Activated CD4-positive, alpha-beta memory T cell treated with anti-CD3 and anti-CD28 coated beads, Interleukin-2, amount 10 ng/mL, durations not matched to agents 7 days and 5 days (primary cell): Measurements from ENCODE around the gene GAS2. TPM values are rescaled to one million over a fixed set of nuclear protein-coding genes. Genes with fewer than 3 reads are reported as not detected.

Experiments
- CTCF ChIA-PET: fragments of 350-600 bp; sonication (Branson Sonifier 250); formaldehyde crosslinking; loops from one replicate; lab custom pipeline; 2021; ENCODE audit warnings: antibody characterized with exemption, inconsistent platforms; lab: Charles Lee
- POLR2A ChIA-PET: fragments of 350-600 bp; sonication (Branson Sonifier 250); formaldehyde crosslinking; loops from one replicate; lab custom pipeline; 2021; ENCODE audit warnings: antibody characterized with exemption; lab: Charles Lee
- DNase-seq: peaks from one replicate; pipeline ENCODE4 v3.0.0-alpha.2; 2020
- H3K27ac Mint-ChIP-seq: one replicate; pipeline ENCODE4 v1.8.0; 2021; ENCODE audit warnings: mild to moderate bottlenecking, mixed read lengths
- H3K27me3 Mint-ChIP-seq: one replicate; pipeline ENCODE4 v1.8.0; 2021; ENCODE audit warnings: mixed read lengths
- H3K36me3 Mint-ChIP-seq: one replicate; pipeline ENCODE4 v1.8.0; 2021; ENCODE audit warnings: low read depth, mixed read lengths
- H3K4me1 Mint-ChIP-seq: one replicate; pipeline ENCODE4 v1.8.0; 2021; ENCODE audit warnings: mixed read lengths
- H3K4me3 Mint-ChIP-seq: one replicate; pipeline ENCODE4 v1.8.0; 2021; ENCODE audit warnings: mild to moderate bottlenecking, mixed read lengths
- H3K9me3 Mint-ChIP-seq: one replicate; pipeline ENCODE4 v1.8.0; 2021; ENCODE audit warnings: mixed read lengths
- total RNA-seq, 2 experiments: library from RNA; stranded (reverse); gene quantifications; one replicate each; pipeline ENCODE4 v1.2.3, GENCODE V29; 2021

The GAS2 gene
- total RNA-seq, 2 experiments from 2014 or later: 1.1 to 1.2 TPM

DNA sequence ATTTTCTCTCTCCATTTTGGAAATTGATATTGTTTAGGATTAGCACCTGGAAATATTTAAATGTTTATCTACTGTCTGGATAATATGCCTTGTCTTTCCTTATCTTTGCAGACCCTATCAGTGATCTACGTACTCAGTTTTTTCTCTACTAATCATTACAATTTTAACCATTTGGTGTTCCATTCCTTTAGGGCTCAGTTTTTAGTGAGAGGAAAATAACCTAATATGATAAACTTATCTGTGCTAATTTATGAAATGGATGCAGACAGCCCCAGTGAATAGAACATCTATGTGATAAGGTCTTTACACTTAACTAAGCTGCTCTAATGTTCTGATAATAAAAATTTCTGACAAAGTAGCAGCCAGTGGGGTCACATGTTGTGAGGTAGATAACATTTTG is 94.7 kb downstream of the GAS2 start:
- CTCF ChIA-PET: interaction anchor here (1.2 kb wide), 1 partner anchor 68 kb away, joined by 3 read pairs; the partner anchor contains the start of gene SVIP
- Mint-ChIP-seq H3K4me1 (peaks cover 7% of the 10 kb centered on the region), H3K27me3 (peaks cover 1% of the 10 kb centered on the region), H3K36me3 (no peaks in the 10 kb centered on the region), H3K9me3 (no peaks in the 10 kb centered on the region), H3K27ac (no peak overlapping the region), H3K4me3 (no peak overlapping the region)
- POLR2A ChIA-PET: no interaction called here
- DNase-seq: no peak

GRCh38 chr11:22763166-22763565 is 96.8 kb downstream of the GAS2 start:
- no peak for DNase-seq
- H3K9me3 Mint-ChIP-seq: no peaks in the 10 kb centered on the region
- peaks cover 1% of the 10 kb centered on the region for H3K27me3 Mint-ChIP-seq
- H3K36me3 Mint-ChIP-seq: no peaks in the 10 kb centered on the region
- H3K4me1 Mint-ChIP-seq: peaks cover 7% of the 10 kb centered on the region
- ChIA-PET CTCF (no interaction called here), POLR2A (no interaction called here)
- H3K27ac Mint-ChIP-seq: no peak overlapping the region
- no peak overlapping the region for H3K4me3 Mint-ChIP-seq

GRCh38 chr11:22764735-22765134 is 98.3 kb downstream of the GAS2 start:
- CTCF ChIA-PET: interaction anchor here (0.7 kb wide), 3 partner anchors 83 to 429 kb away, joined by 3 read pairs; no protein-coding TSS in a partner anchor
- H3K27me3 Mint-ChIP-seq: peaks cover 4% of the 10 kb centered on the region
- no peaks in the 10 kb centered on the region for H3K9me3 Mint-ChIP-seq
- no peak for DNase-seq
- peaks cover 4% of the 10 kb centered on the region for H3K4me1 Mint-ChIP-seq
- H3K4me3 Mint-ChIP-seq: no peak overlapping the region
- POLR2A ChIA-PET: no interaction called here
- H3K36me3 Mint-ChIP-seq: no peaks in the 10 kb centered on the region
- no peak overlapping the region for H3K27ac Mint-ChIP-seq

GRCh38 chr11:22768281-22768680 is 101.9 kb downstream of the GAS2 start:
- Mint-ChIP-seq H3K27ac (no peak overlapping the region), H3K4me1 (no peaks in the 10 kb centered on the region), H3K27me3 (peaks cover 4% of the 10 kb centered on the region), H3K9me3 (no peaks in the 10 kb centered on the region), H3K36me3 (no peaks in the 10 kb centered on the region), H3K4me3 (no peak overlapping the region)
- ChIA-PET POLR2A (no interaction called here), CTCF (no interaction called here)
- DNase-seq: no peak

DNA sequence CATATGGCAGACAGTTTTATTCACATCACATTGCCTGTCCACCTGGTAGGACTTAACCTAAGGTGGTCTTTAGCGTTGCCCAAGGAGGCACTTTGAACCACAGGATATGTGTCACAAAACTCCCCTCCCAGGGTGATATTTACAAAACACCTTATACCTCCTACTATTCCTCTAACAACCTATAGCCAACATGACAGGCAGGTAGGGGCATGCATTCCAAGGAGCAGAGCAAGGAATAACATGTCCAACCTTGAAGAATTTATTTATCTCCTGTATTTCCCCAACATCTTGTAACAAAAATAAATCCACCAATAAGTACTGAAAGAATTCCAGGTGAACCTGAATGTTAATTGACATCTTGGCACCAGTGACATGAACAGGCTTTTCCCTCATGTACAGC is 102.7 kb downstream of the GAS2 start:
- Mint-ChIP-seq H3K4me1 (no peaks in the 10 kb centered on the region), H3K27ac (no peak overlapping the region), H3K27me3 (peaks cover 6% of the 10 kb centered on the region), H3K36me3 (no peaks in the 10 kb centered on the region), H3K9me3 (no peaks in the 10 kb centered on the region), H3K4me3 (no peak overlapping the region)
- ChIA-PET CTCF (no interaction called here), POLR2A (no interaction called here)
- DNase-seq: no peak

DNA sequence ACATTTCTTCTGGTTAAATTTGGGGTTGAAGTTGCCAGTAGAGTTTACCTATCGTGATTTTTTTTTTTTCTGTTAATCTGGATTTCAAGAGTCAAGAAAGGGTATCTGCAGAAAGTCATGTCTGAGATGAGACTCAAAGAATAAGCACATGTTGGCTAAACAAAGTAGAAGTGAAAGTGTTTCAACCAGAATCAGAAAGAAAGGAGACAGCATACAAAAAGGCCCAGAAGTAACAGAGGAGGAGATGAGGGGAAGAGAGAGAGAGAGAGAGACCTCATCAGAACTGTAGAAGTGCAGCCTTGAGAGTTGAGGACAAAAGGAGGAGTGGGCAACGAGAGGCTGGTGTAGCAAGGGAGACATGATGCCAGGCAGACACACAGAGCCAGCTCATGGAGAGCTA is 108.3 kb downstream of the GAS2 start:
- H3K4me1 Mint-ChIP-seq: no peaks in the 10 kb centered on the region
- H3K36me3 Mint-ChIP-seq: no peaks in the 10 kb centered on the region
- H3K9me3 Mint-ChIP-seq: no peaks in the 10 kb centered on the region
- ChIA-PET CTCF (interaction anchor here (0.7 kb wide), 1 partner anchor 62 kb away, joined by 3 read pairs; no protein-coding TSS in a partner anchor), POLR2A (no interaction called here)
- H3K4me3 Mint-ChIP-seq: no peak overlapping the region
- DNase-seq: no peak
- no peak overlapping the region for H3K27ac Mint-ChIP-seq
- H3K27me3 Mint-ChIP-seq: peaks cover 16% of the 10 kb centered on the region

DNA sequence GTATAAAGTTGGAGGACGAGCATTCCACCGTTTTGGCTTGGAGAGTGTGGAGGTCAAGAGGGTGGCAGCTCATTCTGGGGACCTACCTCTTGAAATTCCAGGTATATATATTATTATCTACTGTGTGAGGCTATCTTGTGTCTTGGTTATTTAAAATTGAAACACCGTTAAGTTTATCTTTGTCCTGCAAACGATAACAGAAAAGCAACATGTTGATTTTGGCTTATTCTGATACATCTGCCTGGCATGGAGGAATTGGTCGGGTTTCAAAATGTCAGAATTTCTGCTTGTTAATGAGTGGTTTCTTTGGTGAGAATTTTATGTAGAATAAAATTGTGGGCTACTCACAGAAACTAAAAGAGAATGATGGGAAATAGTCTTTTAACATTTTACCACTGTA is 108.8 kb downstream of the GAS2 start:
- POLR2A ChIA-PET: no interaction called here
- no peak for DNase-seq
- Mint-ChIP-seq H3K4me1 (no peaks in the 10 kb centered on the region), H3K27ac (no peak overlapping the region), H3K36me3 (no peaks in the 10 kb centered on the region), H3K4me3 (no peak overlapping the region), H3K9me3 (no peaks in the 10 kb centered on the region), H3K27me3 (peaks cover 17% of the 10 kb centered on the region)
- CTCF ChIA-PET: interaction anchor here (0.7 kb wide), 1 partner anchor 62 kb away, joined by 3 read pairs; no protein-coding TSS in a partner anchor

GRCh38 chr11:22778642-22779041 is 112.2 kb downstream of the GAS2 start:
- no peaks in the 10 kb centered on the region for H3K4me1 Mint-ChIP-seq
- CTCF ChIA-PET: interaction anchor here (1.6 kb wide), 1 partner anchor 9 kb away, joined by 4 read pairs; no protein-coding TSS in a partner anchor
- POLR2A ChIA-PET: no interaction called here
- H3K4me3 Mint-ChIP-seq: no peak overlapping the region
- no peak overlapping the region for H3K27ac Mint-ChIP-seq
- H3K9me3 Mint-ChIP-seq: no peaks in the 10 kb centered on the region
- peaks cover 15% of the 10 kb centered on the region for H3K27me3 Mint-ChIP-seq
- no peak for DNase-seq
- no peaks in the 10 kb centered on the region for H3K36me3 Mint-ChIP-seq

DNA sequence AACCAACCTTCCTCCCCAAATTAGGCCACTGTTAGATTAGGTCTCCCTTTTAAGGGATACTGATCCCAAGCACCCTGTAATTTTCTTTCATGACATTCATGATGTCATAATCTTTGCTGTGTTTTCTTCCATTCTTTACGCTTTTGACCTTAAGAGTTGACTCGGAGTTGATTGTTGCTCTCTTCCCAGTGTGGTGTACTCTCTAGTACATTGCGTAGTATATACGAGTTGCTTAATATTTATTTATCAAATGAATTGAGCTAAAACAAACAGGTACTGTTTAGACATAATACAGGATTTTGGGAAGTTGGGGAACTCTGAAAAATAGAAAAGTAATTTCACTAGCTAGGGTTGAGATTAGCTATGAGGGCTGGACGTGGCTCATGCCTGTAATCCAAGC is 113.4 kb downstream of the GAS2 start:
- Mint-ChIP-seq H3K4me3 (no peak overlapping the region), H3K9me3 (no peaks in the 10 kb centered on the region), H3K36me3 (no peaks in the 10 kb centered on the region), H3K27me3 (peaks cover 15% of the 10 kb centered on the region), H3K27ac (no peak overlapping the region), H3K4me1 (no peaks in the 10 kb centered on the region)
- no peak for DNase-seq
- ChIA-PET POLR2A (interaction anchor here (1.3 kb wide), 1 partner anchor 159 kb away, joined by 3 read pairs; no protein-coding TSS in a partner anchor), CTCF (no interaction called here)

GRCh38 chr11:22780952-22781593 is 114.7 kb downstream of the GAS2 start:
- no peaks in the 10 kb centered on the region for H3K36me3 Mint-ChIP-seq
- CTCF ChIA-PET: no interaction called here
- no peak overlapping the region for H3K4me3 Mint-ChIP-seq
- peaks cover 10% of the 10 kb centered on the region for H3K27me3 Mint-ChIP-seq
- DNase-seq: no peak
- no peak overlapping the region for H3K27ac Mint-ChIP-seq
- H3K9me3 Mint-ChIP-seq: no peaks in the 10 kb centered on the region
- POLR2A ChIA-PET: interaction anchor here (1.3 kb wide), 1 partner anchor 160 kb away, joined by 3 read pairs; no protein-coding TSS in a partner anchor
- H3K4me1 Mint-ChIP-seq: no peaks in the 10 kb centered on the region

- no peak for DNase-seq
- Mint-ChIP-seq H3K4me3 (no peak overlapping the region), H3K27me3 (peaks cover 2% of the 10 kb centered on the region), H3K27ac (no peak overlapping the region), H3K4me1 (no peaks in the 10 kb centered on the region), H3K9me3 (no peaks in the 10 kb centered on the region), H3K36me3 (no peaks in the 10 kb centered on the region)
- ChIA-PET CTCF (interaction anchor here (1.1 kb wide), 1 partner anchor 541 kb away, joined by 4 read pairs; no protein-coding TSS in a partner anchor), POLR2A (no interaction called here)
Measured at GRCh38 chr11:22785251-22785650, 118.8 kb downstream of the GAS2 start.

DNA sequence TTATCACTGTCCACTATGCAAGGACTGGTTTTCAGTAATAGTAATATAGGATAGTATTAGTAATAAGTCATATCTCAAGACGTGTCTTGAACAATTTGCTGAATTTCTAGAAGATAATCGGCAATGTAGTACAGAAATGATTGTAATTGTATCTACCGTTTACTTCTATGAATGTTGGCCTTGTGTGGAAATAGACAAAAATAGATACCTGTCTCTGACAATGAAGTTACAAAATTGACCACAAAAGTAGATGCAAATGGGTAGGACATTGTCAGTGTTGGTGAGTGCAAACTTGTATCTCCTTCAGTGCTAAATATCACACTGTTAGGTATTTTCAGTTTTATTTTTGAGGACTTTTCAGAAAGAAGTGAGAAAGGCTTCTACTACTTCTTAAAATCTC is 120.1 kb downstream of the GAS2 start:
- Mint-ChIP-seq H3K9me3 (no peaks in the 10 kb centered on the region), H3K27ac (no peak overlapping the region), H3K4me1 (no peaks in the 10 kb centered on the region), H3K27me3 (peaks cover 2% of the 10 kb centered on the region), H3K4me3 (no peak overlapping the region), H3K36me3 (no peaks in the 10 kb centered on the region)
- no peak for DNase-seq
- CTCF ChIA-PET: interaction anchor here (2.1 kb wide), 1 partner anchor 450 kb away, joined by 11 read pairs; no protein-coding TSS in a partner anchor
- POLR2A ChIA-PET: no interaction called here

GRCh38 chr11:22787055-22787454 is 120.6 kb downstream of the GAS2 start:
- no peaks in the 10 kb centered on the region for H3K4me1 Mint-ChIP-seq
- ChIA-PET CTCF (interaction anchor here (1.5 to 2.1 kb wide), 4 partner anchors 11 to 460 kb away, joined by 4 to 13 read pairs (median 8); partner anchors contain the start of gene SVIP), POLR2A (no interaction called here)
- H3K4me3 Mint-ChIP-seq: no peak overlapping the region
- H3K27ac Mint-ChIP-seq: no peak overlapping the region
- H3K9me3 Mint-ChIP-seq: no peaks in the 10 kb centered on the region
- H3K27me3 Mint-ChIP-seq: peaks cover 2% of the 10 kb centered on the region
- DNase-seq: no peak
- H3K36me3 Mint-ChIP-seq: no peaks in the 10 kb centered on the region
